ENCODE data around the gene KCNE4. TPM values are rescaled to one million over a fixed set of nuclear protein-coding genes. Genes with fewer than 3 reads are reported as not detected.

KCNE4 gene
- total and polyA plus RNA-seq, 2 experiments from 2014 or later, result not detected

DNA sequence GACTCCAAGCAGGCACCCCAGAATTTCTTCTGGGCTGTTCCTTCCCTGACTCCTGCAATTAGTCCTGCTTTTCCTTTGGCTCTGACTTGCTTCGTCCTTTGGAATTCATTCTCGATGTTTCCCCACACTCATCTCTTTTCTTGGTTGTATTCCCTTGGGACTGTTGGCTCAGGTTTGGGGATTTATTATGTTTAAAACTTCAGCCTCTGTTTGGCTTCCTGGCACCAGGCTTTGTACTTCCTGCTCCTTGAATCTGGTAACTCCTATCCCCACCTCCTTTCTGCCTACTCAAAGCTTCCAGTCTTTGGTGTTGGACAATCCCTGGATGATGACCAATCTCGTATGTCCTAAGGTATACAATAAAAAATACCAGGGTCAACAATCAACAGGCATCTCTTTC is 1.8 kb upstream of the KCNE4 start:
- H3K36me3 ChIP-seq (ENCODE audit: insufficient read depth), result no peaks in the 10 kb centered on the region
- H3K27ac ChIP-seq (ENCODE audit: low read depth), result no peak overlapping the region
- H3K4me3 ChIP-seq, result no peak overlapping the region
- peaks cover 12% of the 10 kb centered on the region for H3K4me1 ChIP-seq (ENCODE audit: insufficient read depth)
- H3K27me3 ChIP-seq (ENCODE audit: insufficient read depth), result no peaks in the 10 kb centered on the region
- Mint-ChIP-seq H3K9me3 (no peaks in the 10 kb centered on the region), H3K27me3 (ENCODE audit: insufficient read depth, low read depth, poor library complexity) (peaks cover 9% of the 10 kb centered on the region), H3K36me3 (ENCODE audit: low read depth) (no peaks in the 10 kb centered on the region), H3K4me3 (no peak overlapping the region), H3K4me1 (peaks cover 29% of the 10 kb centered on the region), H3K27ac (no peak overlapping the region)
- DNase-seq (ENCODE audit: low spot score), result no peak
- ATAC-seq, result no peak
- H4K20me1 ChIP-seq (replicated peaks; ENCODE audit: insufficient read depth), result no peaks in the 10 kb centered on the region
- no peaks in the 10 kb centered on the region for H3K9me2 ChIP-seq (ENCODE audit: insufficient read depth)
- H3K4me2 ChIP-seq, result no peak overlapping the region
- no peaks in the 10 kb centered on the region for H3F3A ChIP-seq (replicated peaks; ENCODE audit: low read depth)
- TF ChIP-seq, protein P1, sequence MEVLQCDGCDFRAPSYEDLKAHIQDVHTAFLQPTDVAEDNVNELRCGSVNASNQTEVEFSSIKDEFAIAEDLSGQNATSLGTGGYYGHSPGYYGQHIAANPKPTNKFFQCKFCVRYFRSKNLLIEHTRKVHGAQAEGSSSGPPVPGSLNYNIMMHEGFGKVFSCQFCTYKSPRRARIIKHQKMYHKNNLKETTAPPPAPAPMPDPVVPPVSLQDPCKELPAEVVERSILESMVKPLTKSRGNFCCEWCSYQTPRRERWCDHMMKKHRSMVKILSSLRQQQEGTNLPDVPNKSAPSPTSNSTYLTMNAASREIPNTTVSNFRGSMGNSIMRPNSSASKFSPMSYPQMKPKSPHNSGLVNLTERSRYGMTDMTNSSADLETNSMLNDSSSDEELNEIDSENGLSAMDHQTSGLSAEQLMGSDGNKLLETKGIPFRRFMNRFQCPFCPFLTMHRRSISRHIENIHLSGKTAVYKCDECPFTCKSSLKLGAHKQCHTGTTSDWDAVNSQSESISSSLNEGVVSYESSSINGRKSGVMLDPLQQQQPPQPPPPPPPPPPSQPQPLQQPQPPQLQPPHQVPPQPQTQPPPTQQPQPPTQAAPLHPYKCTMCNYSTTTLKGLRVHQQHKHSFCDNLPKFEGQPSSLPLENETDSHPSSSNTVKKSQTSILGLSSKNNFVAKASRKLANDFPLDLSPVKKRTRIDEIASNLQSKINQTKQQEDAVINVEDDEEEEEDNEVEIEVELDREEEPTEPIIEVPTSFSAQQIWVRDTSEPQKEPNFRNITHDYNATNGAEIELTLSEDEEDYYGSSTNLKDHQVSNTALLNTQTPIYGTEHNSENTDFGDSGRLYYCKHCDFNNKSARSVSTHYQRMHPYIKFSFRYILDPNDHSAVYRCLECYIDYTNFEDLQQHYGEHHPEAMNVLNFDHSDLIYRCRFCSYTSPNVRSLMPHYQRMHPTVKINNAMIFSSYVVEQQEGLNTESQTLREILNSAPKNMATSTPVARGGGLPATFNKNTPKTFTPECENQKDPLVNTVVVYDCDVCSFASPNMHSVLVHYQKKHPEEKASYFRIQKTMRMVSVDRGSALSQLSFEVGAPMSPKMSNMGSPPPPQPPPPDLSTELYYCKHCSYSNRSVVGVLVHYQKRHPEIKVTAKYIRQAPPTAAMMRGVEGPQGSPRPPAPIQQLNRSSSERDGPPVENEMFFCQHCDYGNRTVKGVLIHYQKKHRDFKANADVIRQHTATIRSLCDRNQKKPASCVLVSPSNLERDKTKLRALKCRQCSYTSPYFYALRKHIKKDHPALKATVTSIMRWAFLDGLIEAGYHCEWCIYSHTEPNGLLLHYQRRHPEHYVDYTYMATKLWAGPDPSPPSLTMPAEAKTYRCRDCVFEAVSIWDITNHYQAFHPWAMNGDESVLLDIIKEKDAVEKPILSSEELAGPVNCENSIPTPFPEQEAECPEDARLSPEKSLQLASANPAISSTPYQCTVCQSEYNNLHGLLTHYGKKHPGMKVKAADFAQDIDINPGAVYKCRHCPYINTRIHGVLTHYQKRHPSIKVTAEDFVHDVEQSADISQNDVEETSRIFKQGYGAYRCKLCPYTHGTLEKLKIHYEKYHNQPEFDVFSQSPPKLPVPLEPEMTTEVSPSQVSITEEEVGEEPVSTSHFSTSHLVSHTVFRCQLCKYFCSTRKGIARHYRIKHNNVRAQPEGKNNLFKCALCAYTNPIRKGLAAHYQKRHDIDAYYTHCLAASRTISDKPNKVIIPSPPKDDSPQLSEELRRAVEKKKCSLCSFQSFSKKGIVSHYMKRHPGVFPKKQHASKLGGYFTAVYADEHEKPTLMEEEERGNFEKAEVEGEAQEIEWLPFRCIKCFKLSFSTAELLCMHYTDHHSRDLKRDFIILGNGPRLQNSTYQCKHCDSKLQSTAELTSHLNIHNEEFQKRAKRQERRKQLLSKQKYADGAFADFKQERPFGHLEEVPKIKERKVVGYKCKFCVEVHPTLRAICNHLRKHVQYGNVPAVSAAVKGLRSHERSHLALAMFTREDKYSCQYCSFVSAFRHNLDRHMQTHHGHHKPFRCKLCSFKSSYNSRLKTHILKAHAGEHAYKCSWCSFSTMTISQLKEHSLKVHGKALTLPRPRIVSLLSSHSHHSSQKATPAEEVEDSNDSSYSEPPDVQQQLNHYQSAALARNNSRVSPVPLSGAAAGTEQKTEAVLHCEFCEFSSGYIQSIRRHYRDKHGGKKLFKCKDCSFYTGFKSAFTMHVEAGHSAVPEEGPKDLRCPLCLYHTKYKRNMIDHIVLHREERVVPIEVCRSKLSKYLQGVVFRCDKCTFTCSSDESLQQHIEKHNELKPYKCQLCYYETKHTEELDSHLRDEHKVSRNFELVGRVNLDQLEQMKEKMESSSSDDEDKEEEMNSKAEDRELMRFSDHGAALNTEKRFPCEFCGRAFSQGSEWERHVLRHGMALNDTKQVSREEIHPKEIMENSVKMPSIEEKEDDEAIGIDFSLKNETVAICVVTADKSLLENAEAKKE (CRISPR knock-in tag; IDR thresholded peaks at IDR 0.05), result no peak
- no peak for TF ChIP-seq JUNB (IDR thresholded peaks at IDR 0.05; ENCODE audit: unreplicated experiment)
- TF ChIP-seq, protein P2, sequence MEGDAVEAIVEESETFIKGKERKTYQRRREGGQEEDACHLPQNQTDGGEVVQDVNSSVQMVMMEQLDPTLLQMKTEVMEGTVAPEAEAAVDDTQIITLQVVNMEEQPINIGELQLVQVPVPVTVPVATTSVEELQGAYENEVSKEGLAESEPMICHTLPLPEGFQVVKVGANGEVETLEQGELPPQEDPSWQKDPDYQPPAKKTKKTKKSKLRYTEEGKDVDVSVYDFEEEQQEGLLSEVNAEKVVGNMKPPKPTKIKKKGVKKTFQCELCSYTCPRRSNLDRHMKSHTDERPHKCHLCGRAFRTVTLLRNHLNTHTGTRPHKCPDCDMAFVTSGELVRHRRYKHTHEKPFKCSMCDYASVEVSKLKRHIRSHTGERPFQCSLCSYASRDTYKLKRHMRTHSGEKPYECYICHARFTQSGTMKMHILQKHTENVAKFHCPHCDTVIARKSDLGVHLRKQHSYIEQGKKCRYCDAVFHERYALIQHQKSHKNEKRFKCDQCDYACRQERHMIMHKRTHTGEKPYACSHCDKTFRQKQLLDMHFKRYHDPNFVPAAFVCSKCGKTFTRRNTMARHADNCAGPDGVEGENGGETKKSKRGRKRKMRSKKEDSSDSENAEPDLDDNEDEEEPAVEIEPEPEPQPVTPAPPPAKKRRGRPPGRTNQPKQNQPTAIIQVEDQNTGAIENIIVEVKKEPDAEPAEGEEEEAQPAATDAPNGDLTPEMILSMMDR (conservative IDR thresholded peaks at IDR 0.05; ENCODE audit: low read depth in 2 of 2), result no peak
- TF ChIP-seq EZH2phosphoT487 (IDR thresholded peaks at IDR 0.05; ENCODE audit: unreplicated experiment), result no peak
- TF ChIP-seq, protein P3, sequence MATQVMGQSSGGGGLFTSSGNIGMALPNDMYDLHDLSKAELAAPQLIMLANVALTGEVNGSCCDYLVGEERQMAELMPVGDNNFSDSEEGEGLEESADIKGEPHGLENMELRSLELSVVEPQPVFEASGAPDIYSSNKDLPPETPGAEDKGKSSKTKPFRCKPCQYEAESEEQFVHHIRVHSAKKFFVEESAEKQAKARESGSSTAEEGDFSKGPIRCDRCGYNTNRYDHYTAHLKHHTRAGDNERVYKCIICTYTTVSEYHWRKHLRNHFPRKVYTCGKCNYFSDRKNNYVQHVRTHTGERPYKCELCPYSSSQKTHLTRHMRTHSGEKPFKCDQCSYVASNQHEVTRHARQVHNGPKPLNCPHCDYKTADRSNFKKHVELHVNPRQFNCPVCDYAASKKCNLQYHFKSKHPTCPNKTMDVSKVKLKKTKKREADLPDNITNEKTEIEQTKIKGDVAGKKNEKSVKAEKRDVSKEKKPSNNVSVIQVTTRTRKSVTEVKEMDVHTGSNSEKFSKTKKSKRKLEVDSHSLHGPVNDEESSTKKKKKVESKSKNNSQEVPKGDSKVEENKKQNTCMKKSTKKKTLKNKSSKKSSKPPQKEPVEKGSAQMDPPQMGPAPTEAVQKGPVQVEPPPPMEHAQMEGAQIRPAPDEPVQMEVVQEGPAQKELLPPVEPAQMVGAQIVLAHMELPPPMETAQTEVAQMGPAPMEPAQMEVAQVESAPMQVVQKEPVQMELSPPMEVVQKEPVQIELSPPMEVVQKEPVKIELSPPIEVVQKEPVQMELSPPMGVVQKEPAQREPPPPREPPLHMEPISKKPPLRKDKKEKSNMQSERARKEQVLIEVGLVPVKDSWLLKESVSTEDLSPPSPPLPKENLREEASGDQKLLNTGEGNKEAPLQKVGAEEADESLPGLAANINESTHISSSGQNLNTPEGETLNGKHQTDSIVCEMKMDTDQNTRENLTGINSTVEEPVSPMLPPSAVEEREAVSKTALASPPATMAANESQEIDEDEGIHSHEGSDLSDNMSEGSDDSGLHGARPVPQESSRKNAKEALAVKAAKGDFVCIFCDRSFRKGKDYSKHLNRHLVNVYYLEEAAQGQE (IDR thresholded peaks at IDR 0.05; ENCODE audit: unreplicated experiment), result no peak
- no peak for TF ChIP-seq ZNF114 (CRISPR knock-in tag; IDR thresholded peaks at IDR 0.05)
- no peak for TF ChIP-seq STAT1 (IDR thresholded peaks at IDR 0.05; ENCODE audit: unreplicated experiment)
- TF ChIP-seq NANOG (IDR thresholded peaks at IDR 0.05; ENCODE audit: borderline replicate concordance), result no peak
- no peak for TF ChIP-seq CREB1 (CRISPR knock-in tag; IDR thresholded peaks at IDR 0.05; ENCODE audit: low read depth)
- TF ChIP-seq, protein P4, sequence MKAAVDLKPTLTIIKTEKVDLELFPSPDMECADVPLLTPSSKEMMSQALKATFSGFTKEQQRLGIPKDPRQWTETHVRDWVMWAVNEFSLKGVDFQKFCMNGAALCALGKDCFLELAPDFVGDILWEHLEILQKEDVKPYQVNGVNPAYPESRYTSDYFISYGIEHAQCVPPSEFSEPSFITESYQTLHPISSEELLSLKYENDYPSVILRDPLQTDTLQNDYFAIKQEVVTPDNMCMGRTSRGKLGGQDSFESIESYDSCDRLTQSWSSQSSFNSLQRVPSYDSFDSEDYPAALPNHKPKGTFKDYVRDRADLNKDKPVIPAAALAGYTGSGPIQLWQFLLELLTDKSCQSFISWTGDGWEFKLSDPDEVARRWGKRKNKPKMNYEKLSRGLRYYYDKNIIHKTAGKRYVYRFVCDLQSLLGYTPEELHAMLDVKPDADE (IDR thresholded peaks at IDR 0.05), result no peak
- TF ChIP-seq ZNF331 (CRISPR knock-in tag; IDR thresholded peaks at IDR 0.05; ENCODE audit: low read depth), result no peak
- no peak for TF ChIP-seq EZH2 (IDR thresholded peaks at IDR 0.05; ENCODE audit: low read depth, unreplicated experiment)
- TF ChIP-seq POLR2AphosphoS5 (IDR thresholded peaks at IDR 0.05; ENCODE audit: low read depth), result no peak
- no peaks in the 10 kb centered on the region for H3K79me2 ChIP-seq (replicated peaks; ENCODE audit: insufficient read depth)
- H2AFZ ChIP-seq, result no peak overlapping the region

Measured in GM23338 (cell line).